ENCODE results near the gene SHTN1. TPM values are rescaled to one million over a fixed set of nuclear protein-coding genes. Genes with fewer than 3 reads are reported as not detected.

SHTN1 gene
- total RNA-seq, 1 donor from 2014 or later, result 3.6 TPM

GRCh38 chr10:116875897-116876296 lies 129.1 kb downstream of the SHTN1 start:
- DNase-seq (ENCODE audit: low read depth), result no peak

DNA sequence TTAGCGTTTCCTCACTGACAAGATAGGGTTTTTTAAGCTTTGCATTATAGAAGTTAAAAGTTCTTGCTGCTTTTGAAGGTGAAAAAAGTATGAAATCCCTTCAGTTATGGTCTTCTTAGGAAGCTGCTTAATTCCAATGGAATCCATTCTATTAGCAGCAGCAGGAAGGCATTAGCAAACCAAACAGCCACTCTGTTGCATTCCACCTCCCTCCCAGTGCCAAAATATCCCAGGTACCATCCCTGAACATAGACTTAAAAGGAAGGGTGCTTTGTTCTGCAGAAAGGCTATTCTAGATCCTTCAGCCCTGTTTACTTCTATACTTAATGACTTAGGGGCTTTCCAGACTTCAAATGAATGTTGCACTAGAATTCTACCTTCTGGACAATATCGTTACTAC lies 131.9 kb downstream of the SHTN1 start:
- DNase-seq (ENCODE audit: low read depth), result no peak

DNA sequence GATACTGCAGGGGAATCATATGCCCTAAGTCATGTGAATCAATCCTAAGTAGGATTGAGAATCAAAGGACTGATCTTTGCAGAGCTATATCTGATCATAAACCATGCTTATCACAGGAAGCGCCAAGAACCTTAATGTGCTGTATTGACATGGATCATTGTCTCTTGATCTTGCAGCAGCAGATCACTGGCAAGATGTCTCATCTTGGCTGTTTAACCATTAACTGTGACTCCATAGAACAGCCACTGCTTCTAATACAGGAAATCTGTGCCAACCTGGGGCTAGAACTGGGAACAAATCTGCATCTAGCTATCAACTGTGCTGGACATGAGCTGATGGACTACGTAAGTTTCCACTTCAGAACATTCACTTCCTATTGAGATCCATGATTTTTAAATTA lies 134.0 kb downstream of the SHTN1 start:
- no peak for DNase-seq (ENCODE audit: low read depth)

DNA sequence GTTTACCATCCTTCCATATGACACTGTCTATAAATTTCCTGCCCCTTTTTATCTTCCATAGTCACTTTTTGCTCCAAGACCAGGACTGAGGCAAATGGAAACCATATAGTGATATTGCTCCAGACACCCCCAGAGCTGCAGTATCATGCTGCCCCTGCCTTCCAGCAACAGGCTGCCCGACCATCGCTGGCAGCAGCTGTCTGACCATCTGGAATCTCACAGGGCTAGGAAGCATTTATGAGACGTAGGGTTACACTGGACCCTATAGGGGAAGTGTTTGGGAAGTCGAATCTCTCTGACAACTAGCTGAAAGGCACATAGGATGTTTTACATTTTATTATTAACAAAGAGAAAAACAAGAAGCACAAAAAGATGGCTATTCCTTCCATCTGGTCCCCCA lies 136.3 kb downstream of the SHTN1 start:
- peak; percentile 44 for DNase-seq (ENCODE audit: low read depth)

- no peak for DNase-seq (ENCODE audit: low read depth)
Measured at GRCh38 chr10:116868198-116868676, 136.8 kb downstream of the SHTN1 start.

GRCh38 chr10:116866987-116867595 lies 137.9 kb downstream of the SHTN1 start:
- DNase-seq (ENCODE audit: low read depth), result no peak

DNA sequence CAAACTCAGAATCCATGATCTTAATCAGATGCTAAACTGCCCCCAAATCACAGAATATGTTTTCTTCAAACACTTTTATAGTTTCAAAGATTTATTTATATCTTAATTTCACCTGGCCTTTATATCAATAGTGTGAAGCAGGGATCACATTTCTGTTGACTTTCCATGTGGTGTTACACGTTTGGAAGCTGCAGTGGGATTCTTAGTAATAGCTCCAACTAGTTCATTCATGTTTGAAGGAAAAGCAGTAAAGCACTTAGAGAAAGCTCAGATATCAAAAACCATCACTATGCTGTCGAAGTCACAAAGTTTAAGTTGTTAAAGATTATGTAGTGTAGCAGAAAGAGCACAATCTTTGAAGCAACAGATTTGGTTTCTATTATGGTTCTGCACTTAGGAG lies 138.9 kb downstream of the SHTN1 start:
- no peak for DNase-seq (ENCODE audit: low read depth)

DNA sequence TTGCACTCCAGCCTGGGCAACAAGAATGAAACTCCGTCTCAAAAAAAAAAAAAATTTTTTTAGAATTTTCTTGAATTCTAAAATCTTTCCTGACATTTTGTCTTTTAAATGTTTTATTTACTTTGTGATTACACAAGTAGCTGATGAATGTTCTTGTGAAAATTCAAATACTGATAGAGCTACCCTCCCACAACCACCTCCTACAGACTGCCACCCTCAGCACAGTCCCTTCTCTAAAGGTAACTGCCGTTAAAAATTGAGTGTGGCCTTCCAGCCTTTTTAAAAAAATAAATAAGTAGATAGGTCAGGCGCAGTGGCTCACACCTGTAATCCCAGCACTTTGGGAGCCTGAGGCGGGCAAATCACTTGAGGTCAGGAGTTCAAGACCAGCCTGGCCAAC lies 140.6 kb downstream of the SHTN1 start:
- DNase-seq (ENCODE audit: low read depth), result no peak

DNA sequence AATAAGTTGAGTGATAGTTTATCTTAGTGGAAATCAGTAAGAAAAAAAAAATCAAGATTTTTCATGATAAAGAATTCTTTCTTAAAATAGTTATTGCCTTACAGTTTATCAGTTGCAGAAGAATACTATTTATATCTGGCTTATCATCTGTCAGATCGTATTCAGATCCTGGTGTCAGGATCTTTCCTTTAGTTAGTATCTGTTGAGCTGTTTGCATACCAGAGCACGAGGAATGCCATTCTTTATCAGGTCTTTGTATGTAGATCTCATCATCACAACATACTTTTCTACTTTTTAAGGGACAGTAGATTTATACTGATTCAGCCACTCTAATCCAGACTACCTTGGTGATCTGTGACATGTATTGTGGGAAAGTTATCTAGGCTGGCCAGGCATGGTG lies 143.2 kb downstream of the SHTN1 start:
- no peak for DNase-seq (ENCODE audit: low read depth)

GRCh38 chr10:116857156-116857555 lies 147.8 kb downstream of the SHTN1 start:
- DNase-seq (ENCODE audit: low read depth), result peak; percentile 53

DNA sequence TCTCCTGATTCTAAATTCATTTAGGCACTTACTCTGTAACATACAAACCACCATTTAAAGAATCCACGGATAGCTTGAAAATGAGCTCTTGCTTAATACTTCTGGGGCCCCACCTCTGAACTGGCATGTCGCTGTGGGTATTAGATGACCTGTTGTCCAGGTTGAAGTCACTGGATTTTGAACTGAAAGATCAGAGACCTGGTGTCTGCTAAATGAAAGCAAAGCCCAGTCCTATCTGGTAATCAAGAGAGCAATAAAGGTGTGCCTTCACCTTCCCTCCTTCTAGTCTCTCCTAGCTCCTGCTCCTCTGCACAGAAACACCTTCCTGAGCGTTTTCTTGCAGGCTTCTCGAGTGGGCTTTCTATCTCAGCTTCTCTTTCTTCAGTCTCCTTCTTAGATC lies 151.3 kb downstream of the SHTN1 start:
- DNase-seq (ENCODE audit: low read depth), result no peak

DNA sequence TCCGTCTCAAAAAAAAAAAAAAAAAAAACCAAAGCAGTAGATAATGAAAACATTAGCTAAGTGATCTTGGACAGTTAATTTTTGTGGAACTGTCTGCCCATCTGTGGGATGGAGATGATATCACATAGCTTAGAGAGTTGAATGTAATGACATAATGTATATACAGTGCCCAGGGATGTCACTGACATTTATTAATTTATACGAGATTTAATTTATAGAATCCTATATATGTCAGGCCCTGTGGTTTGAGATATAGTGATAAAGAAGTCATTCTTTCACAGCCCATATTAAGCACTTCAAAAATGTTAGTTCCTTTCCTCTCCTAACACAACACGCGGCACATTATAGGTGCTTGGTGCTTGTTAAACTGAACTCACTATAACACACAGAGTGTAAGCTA lies 151.7 kb downstream of the SHTN1 start:
- no peak for DNase-seq (ENCODE audit: low read depth)

DNA sequence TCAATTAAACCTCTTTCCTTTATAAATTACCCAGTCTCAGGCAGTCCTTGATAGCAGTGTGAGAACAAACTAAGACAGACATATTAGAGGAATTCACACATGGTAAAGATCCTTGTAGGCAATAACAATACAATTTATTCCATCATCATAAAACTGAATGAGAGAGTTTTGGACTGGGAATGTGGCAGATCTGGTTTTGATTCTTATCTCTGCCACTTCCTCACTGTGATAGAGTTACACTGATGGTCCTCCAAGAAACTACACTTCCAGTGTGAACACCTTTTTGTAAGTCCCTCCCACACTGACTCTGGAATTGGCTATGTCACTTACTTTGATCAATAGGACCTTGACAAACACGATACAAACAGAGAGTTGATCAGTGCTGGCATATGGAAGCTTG lies 152.7 kb downstream of the SHTN1 start:
- DNase-seq (ENCODE audit: low read depth), result no peak

DNA sequence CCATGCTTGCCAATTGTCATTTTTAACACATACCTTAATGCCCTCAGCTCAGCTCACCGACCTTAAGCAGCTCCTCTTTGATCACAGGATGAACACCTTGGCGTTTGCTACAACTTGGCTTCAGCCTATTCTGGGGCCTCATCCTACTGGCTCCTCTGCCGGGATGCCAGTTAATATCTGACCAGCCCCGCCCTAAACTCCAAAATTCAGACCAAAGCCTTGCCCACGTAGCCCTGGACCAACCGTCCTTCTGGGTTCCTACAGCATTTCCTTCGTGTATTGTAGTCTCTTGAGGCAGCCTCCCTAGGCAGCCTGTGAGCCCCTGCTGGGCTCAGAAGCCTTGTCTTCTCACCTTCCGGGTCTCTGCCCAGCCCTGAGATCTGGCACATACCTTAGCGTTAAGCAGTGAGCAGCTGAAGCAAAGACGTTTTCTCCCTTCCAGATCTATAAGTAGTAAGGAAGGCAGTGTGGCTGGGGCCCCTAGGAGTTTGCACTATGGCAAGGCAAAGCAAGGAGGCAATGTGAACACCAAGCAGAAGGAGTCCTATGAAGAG lies 154.9 kb downstream of the SHTN1 start:
- DNase-seq (ENCODE audit: low read depth), result no peak

GRCh38 chr10:116849248-116850057 lies 155.5 kb downstream of the SHTN1 start, which contains the start of gene ENO4:
TSS of gene ENO4 (plus strand) at chr10:116849499. CDS start at chr10:116849567, 68 bp downstream.
- DNase-seq (ENCODE audit: low read depth), result peak; percentile 89

DNA sequence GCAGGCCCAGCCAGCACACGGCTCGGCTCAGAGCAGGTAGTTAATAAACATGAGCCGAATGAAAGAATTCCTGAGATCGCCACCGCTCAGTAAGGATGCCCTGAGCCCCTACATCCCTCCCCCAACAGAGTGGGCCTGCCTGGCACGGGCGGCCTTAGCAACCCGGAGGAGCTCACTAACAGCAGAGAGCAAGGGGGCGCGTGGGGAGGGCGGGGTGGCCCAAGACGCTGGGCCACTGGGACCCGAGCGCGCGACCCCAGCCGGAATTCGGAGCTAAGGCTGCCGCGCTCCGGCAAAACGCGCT lies 156.1 kb downstream of the SHTN1 start:
- peak; percentile 10 for DNase-seq (ENCODE audit: low read depth)

GRCh38 chr10:116848032-116848943 lies 156.7 kb downstream of the SHTN1 start:
- no peak for DNase-seq (ENCODE audit: low read depth)

- no peak for DNase-seq (ENCODE audit: low read depth)
Measured at GRCh38 chr10:116845823-116846222, 159.2 kb downstream of the SHTN1 start.

- DNase-seq (ENCODE audit: low read depth), result no peak
Measured at GRCh38 chr10:116840389-116841075, 164.5 kb downstream of the SHTN1 start.

DNA sequence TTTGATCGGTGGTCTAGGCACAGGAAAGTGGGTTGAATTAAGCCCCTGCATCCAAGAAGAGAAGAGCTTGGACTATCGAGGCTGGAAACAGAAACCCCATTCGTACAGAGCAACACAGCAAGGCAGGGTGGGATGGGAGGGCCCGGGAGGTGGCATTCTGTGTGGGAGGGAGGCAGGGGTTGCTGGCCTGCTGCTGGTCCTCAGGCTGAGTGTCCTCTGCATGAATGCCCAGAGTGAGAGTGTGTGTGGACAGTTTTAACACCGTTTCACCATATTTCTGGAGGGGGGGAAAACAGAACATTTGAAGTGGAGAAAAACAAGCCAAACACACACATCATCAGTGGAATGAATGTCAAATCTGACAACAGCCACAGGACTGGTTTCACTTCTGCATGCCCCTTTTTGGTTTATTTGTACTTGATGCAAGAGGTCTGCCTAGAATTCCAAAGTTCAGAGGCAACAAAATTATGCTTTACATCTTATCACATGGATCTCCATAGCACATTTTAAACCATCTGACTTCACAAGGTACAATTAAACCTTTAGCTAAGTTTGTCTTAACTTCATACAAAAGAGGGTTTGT lies 166.8 kb downstream of the SHTN1 start:
- DNase-seq (ENCODE audit: low read depth), result no peak
